ENCODE measurements around the gene NPHP4. TPM values are rescaled to one million over a fixed set of nuclear protein-coding genes. Genes with fewer than 3 reads are reported as not detected.

Gene NPHP4
- total RNA-seq, 1 experiment from 2014 or later, result 16.8 TPM

- no peak for TF ChIP-seq FOXJ3 (CRISPR knock-in tag; IDR thresholded peaks at IDR 0.05; ENCODE audit: borderline replicate concordance)
These were observed 7.0 kb downstream of the NPHP4 start (continued) for GRCh38 chr1:5985250-5985649.

- Mint-ChIP-seq H3K27ac (no peak overlapping the region), H3K27me3 (ENCODE audit: low read depth) (no peaks in the 10 kb centered on the region), H3K9me3 (no peaks in the 10 kb centered on the region), H3K36me3 (peaks cover 6% of the 10 kb centered on the region; the same call in 1 of the 2 replicates), H3K4me1 (peaks cover 15% of the 10 kb centered on the region), H3K4me3 (no peak overlapping the region)
- ChIA-PET CTCF (no interaction called here), POLR2A (no interaction called here)
- DNase-seq (ENCODE audit: low spot score) (no peak), ATAC-seq (no peak)
- TF ChIP-seq MAX (CRISPR knock-in tag; IDR thresholded peaks at IDR 0.05), result no peak
- TF ChIP-seq TEAD1 (CRISPR knock-in tag; IDR thresholded peaks at IDR 0.05), result no peak
- TF ChIP-seq ZMAT4 (CRISPR knock-in tag; IDR thresholded peaks at IDR 0.05), result no peak
- no peak for TF ChIP-seq RELA (CRISPR knock-in tag; IDR thresholded peaks at IDR 0.05; ENCODE audit: borderline replicate concordance)
These were observed 8.7 kb downstream of the NPHP4 start for GRCh38 chr1:5983361-5984103.

- ATAC-seq (no peak), DNase-seq (ENCODE audit: low spot score) (no peak)
- CTCF ChIA-PET, result no interaction called here
- Mint-ChIP-seq H3K27me3 (ENCODE audit: low read depth) (no peaks in the 10 kb centered on the region), H3K4me1 (peaks cover 15% of the 10 kb centered on the region), H3K27ac (no peak overlapping the region), H3K36me3 (peaks cover 10% of the 10 kb centered on the region), H3K9me3 (no peaks in the 10 kb centered on the region), H3K4me3 (no peak overlapping the region)
- POLR2A ChIA-PET, result no interaction called here
- no peak for TF ChIP-seq SMAD3 (CRISPR knock-in tag; IDR thresholded peaks at IDR 0.05; ENCODE audit: borderline replicate concordance)
- no peak for TF ChIP-seq ZNF671 (CRISPR knock-in tag; IDR thresholded peaks at IDR 0.05)
- no peak for TF ChIP-seq IRF1 (CRISPR knock-in tag; IDR thresholded peaks at IDR 0.05)
- no peak for TF ChIP-seq ZNF138 (CRISPR knock-in tag; conservative IDR thresholded peaks at IDR 0.05)
- no peak for TF ChIP-seq ZMAT4 (CRISPR knock-in tag; IDR thresholded peaks at IDR 0.05)
- no peak for TF ChIP-seq SMAD4 (CRISPR knock-in tag; IDR thresholded peaks at IDR 0.05)
- TF ChIP-seq STAT6 (CRISPR knock-in tag; conservative IDR thresholded peaks at IDR 0.05; ENCODE audit: low read depth), result no peak
These were observed 9.4 kb downstream of the NPHP4 start for GRCh38 chr1:5982868-5983267.

GRCh38 chr1:5982276-5982675 lies 9.9 kb downstream of the NPHP4 start:
- peaks cover 15% of the 10 kb centered on the region for H3K36me3 Mint-ChIP-seq
- H3K4me1 Mint-ChIP-seq, result peaks cover 15% of the 10 kb centered on the region
- ATAC-seq (no peak), DNase-seq (ENCODE audit: low spot score) (no peak)
- POLR2A ChIA-PET, result interaction anchor here (0.6 kb wide), 1 partner anchor 191 kb away, joined by 5 read pairs; no protein-coding TSS in a partner anchor
- H3K27ac Mint-ChIP-seq, result no peak overlapping the region
- H3K4me3 Mint-ChIP-seq, result no peak overlapping the region
- CTCF ChIA-PET, result interaction anchor here (3.3 kb wide), 1 partner anchor 9 kb away, joined by 39 read pairs; the partner anchor contains the start of gene NPHP4
- H3K9me3 Mint-ChIP-seq, result 0 out of 2 replicates have a peak, but pooled peaks cover 3% of the 10 kb centered on the region
- no peaks in the 10 kb centered on the region for H3K27me3 Mint-ChIP-seq (ENCODE audit: low read depth)
- TF ChIP-seq CDX4 (CRISPR knock-in tag; IDR thresholded peaks at IDR 0.05; ENCODE audit: borderline replicate concordance) (no peak), ATF1 (CRISPR knock-in tag; IDR thresholded peaks at IDR 0.05) (no peak), FOXP1 (CRISPR knock-in tag; IDR thresholded peaks at IDR 0.05; ENCODE audit: borderline replicate concordance) (no peak), SMAD4 (CRISPR knock-in tag; IDR thresholded peaks at IDR 0.05) (no peak), OVOL2 (CRISPR knock-in tag; IDR thresholded peaks at IDR 0.05; ENCODE audit: borderline replicate concordance) (no peak), PREB (CRISPR knock-in tag; IDR thresholded peaks at IDR 0.05; ENCODE audit: borderline replicate concordance) (no peak), GABPB1 (CRISPR knock-in tag; IDR thresholded peaks at IDR 0.05) (no peak), ATF6 (CRISPR knock-in tag; IDR thresholded peaks at IDR 0.05) (no peak), USF2 (CRISPR knock-in tag; IDR thresholded peaks at IDR 0.05) (no peak)
